Activated CD4-positive, alpha-beta T cell treated with anti-CD3 and anti-CD28 coated beads, Interleukin-10, Interleukin-2, amounts not matched to agents 100 ng/mL and 50 ng/mL, durations not matched to agents 16 hours and 8 hours (primary cell): ENCODE results near the gene PGC.
A peak's percentile ranks its signal among the peaks of the same experiment; 100 is the strongest.

ENCODE experiments used
- DNase-seq: peaks from one replicate; pipeline ENCODE4 v3.0.0-alpha.2; 2020

PGC gene

DNA sequence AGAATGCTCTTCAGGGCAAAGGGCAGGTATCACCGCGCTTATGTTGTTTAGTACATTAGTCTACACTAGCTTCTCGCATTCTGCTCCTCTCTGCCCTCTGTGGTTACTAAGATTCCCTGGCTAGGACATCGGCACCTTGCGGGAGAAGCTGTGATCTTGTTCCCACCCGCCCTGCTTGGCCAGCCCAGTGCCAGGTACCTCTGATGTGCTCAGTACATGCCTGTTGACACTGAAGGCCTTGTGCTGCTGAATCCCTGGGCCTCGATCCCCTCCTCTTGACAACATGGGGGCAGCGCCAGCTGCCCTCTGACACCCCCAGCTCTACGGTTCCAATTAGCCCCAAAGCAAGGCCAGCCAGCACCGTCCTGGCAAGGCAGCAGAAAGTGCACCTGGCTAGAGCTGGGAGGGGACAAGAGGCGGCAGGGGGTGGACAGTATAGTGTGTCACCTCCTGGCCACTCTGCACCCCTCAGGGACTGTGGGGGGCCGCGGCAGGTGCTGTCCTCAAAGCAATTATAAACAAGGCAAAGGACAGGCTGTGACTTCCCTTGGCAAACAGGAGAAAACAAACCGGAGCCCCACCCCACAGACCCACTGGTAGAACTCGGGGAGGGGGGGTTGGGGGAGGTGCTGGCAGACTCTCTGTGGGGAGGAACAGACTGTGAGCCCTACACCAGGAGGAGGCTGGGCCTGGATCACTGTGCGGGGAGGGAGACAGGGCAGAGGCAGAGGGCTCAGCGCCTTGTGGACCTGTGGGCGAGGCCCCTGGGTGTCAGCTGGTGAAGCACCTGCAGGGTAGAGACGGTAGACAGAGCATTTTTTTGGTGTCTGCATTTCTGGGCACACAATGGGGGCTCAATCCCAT is 18.9 kb downstream of the PGC start:
- no peak for DNase-seq

DNA sequence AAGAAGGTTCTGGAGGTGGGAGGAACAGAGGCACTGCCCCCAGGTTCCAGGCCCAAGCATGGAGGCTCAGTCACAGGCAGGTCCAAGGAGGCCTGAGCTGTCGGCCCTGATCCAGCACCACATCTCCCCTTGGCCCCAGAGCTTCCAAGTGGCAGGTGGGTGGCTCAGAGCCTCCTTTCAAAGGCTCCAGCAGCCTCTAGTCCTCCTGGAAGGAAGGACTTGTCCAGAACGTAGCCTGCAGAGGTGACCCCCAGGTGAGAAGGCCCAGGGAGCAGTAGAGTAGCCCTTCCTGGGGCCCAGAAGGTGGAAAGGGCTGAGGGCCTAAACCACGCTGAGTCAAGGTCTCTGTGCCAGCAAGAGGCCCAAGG is 19.5 kb downstream of the PGC start:
- DNase-seq = no peak

DNA sequence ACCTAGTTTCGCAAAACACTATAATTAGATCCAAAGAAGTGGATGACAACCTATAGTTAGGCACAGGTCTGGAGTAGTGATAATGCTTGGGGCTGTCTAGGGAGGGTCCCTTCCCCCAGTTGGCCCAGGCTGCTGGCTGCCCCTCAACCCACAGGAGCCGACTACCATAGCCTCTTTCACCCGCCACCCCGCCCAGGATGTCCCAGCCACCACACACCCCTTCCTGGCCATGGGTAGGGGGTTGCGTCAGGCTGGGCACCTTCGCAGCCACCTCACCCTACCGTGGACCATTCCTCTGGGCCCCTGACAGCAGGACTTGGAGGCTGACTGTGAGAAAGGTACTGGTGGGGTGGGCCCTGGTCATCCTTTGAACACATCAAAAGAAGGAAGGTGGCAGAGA is 20.3 kb downstream of the PGC start:
- DNase-seq = no peak

DNA sequence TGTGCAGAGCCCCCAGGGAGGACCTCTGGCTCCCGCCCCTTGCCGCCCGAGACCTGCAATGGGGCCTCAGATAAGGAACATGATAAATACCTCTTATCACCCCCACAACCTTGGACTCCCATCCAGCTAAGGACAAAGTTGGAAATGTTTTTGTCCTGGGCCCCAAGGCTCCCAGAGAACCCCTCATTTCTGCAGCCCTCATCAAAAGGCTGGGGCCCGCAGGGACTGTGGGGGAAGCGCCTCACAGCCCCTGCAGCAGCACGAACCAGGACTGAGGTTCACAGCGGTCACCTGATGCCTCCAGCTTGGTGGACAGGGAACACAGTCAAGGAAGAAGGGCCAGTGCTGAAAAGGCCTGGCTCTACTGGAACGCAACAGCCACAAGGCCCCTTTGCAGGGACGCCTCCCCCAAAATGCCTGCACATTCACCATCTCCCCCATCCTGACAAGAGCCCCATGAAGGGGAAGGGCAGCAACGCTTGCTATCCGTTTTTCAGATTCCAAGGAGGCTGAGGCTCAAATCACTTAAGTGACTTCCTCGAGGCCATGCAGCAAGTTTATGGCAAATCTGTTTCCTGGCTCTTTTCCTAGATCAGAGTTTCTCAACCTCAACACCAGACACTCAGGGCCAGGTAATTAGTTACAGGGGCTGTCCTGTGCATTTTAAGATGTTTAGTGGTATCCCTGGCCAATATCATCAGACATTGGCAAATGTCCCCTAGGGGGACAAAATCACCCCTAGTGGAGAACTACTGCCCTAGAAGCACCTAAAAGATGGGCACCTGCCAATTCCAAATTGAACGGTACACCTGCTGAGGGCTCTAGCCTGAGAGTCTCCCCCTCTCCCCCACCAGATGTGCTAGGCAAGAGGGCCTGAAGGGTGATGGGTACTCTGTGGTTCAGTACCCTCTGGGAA is 22.4 kb downstream of the PGC start:
- DNase-seq = no peak

DNA sequence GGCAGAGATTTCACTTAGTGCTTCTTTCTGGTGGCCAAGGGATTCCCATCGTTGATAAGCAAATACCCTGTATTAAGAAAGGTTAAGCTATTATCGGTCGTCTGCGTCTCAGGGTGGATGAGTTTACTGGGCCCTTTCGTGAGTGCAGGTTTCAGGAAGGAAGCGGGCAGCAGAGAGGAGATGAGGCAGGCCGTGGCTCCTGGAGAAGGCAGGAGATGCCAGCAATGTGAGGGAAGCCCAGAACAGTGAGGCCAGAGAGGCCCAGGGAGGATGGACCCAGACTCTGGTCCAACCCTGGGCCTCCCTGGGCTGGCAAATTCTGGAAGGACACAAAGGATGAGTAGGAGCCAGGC is 23.0 kb downstream of the PGC start:
- DNase-seq = no peak

DNA sequence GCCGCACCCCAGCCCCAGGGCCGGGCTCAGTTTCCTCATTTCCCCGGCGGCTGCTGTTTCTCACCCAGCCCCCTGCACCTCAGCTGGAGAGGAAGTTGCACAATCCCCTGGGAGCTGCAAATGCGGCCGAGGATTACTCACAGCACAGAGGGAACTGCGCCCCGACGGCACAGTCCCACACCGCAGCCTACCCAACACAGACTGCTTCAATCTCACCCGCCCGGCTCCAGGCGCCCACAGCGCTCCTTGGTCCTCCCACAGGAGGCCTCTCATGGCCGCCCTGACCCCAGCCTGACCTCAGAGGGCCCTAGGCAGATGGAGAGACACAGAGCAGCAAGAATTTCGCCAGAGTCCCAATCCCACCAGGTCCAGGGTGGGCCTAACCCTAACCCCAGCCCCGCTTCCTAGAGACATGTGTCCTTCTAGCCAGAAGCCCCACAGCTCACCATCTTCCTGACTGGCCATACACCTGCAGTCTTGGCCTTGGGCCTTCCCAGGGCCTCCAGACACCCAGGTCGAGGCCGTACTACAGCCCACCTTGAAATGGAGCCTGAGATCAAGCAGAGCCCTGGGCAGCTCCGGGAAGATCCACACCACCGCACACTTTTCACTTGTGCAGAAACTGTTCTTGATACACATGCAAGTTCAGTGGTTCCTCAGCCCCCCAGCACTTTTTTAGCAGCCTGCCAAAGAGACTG is 23.5 kb downstream of the PGC start:
- DNase-seq = no peak

DNA sequence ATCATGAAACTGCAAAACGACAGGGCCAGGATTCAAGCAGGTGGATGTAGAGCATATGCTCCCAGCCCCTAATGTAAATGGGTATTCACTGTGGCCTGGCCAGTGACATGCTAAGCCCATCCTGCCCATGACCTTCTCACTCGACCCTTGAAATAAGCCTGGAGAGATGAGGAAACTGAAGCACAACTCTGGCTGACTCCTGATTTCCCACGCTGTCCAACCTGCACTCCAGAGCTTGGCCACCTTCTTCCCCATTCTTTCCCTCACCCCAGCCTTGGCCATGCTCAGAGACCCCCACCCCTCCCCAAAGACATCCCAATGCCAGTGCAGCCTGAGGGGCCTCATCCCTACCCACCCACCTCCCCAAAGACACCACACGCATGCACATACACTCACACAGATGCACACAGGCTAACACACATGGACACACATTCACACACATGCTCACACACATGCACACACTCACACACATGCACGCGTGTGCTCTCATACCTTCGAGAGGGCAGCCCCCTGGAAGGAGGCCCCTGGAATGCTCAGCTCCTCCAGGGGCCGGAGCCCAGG is 24.1 kb downstream of the PGC start:
- DNase-seq = no peak

DNA sequence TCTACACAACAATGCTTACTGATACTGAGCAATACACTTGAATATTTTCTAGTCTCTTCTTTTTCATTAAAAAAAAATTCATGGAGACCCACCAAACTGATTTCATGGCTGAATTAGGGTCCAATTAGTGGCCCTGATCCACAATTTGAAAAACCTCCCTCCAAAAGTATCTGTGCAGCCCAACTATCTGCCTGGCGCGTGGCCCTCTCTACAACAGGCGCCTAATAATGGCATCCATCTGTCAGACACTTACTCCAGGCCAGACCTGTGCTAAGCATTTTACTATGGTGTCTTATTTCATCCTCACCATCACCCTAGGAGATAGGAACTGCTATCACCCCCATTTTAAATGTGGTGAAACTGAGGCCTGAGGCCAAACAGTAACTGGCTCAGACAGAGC is 25.8 kb downstream of the PGC start:
- DNase-seq = no peak

DNA sequence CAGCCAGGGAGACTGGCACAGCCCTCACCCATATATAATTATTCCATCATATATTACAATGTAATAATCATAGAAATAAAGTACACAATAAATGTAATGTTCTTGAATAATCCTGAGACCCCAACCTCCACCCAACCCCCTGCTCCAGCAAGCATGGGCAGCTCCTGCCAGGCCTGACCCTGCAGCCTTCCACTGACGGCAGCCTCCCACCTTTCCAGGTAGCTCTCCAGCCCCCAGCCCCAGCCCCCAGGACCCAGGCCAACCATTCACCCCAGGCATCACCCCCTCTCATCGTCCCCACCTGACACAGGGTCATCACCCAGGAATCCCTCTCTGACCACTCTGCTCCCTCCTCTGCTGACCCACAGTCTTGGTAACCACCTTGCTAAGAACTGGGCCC is 26.4 kb downstream of the PGC start:
- no peak for DNase-seq

DNA sequence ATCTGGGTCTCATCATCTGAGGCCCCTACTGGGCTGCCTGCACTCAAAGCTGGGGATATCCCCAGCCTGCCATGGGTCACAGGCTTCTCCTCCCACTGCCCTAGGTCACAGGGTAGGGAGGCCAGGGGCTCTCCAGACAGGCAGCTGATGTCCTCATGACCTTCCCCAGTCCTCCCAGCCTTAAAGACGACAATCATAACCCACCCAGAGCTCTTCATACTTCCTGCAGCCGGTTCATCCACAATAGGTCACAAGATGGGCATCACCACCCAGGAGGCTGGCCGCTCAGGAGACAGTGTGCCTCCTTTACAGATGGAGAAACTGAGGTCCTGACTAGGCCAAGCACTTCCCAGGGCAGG is 27.0 kb downstream of the PGC start:
- no peak for DNase-seq

DNA sequence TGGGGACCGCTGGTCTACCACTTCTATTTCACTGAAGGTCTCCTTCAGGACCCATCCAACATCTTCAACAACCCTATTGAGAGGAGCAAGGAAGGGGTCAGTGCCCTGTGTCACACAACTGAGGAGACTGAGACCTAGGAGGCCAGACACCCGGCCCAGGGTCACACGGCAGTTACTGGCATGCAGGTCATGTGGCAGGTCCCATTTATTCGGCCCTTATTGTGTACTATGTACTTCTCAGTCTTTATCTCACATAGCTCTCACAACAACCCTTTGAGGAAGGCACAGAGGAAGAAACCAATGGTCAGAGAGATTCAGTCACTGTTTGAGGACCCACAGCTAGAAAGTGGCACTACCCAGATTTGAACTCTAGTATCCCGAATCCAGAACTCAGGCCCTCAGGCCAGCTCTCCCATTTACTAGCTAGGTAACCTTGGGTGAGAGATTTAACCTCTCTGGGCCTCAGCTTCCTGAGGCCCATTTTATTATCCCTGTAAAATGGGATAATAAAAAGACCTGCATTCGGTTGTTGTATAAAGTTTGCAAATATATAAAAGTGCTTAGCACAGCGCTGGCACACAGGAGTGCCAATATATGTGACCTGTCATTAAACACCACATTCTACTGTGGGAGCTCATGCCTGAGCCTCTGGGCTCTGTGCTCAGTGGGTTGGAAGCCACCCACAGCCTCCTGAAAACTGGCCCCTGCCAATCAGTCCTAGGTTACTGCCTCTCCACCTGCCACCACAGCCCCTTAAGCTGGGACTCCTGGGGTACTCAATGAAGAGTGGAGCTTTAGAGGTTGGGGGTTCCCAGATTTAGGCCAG is 27.5 kb downstream of the PGC start:
- no peak for DNase-seq

DNA sequence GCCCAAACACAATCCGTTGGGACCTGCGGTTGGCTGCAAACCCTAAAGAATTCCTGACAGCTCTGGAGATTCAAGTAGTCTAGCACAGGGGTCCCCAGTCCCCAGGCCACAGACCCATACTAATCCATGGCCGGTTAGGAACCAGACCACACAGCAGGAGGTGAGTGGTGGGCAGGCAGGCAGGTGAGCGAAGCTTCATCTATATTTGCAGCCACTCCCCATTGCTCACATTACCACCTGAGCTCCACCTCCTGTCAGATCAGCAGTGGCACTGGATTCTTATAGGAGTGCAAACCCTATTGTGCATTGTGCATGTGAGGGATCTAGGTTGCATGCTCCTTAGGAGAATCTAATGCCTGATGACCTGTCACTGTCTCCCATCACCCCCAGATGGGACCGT is 28.4 kb downstream of the PGC start:
- no peak for DNase-seq

DNA sequence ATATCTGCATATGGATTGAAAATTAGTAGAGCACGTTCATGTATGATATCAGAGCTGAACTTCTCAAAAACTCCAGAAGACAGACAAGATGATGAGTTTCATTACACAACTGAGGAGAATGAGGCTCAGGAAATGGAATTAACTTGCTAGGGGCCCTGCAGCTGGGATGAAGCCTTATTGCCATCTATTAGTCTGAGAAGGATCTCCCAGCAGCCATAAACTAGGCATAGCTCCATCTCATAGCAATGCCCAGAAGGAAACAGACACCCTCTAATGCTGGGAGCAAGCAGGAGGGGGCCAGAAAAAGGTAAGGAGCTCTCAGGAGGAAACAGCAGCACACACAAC is 29.8 kb downstream of the PGC start:
- DNase-seq = no peak

DNA sequence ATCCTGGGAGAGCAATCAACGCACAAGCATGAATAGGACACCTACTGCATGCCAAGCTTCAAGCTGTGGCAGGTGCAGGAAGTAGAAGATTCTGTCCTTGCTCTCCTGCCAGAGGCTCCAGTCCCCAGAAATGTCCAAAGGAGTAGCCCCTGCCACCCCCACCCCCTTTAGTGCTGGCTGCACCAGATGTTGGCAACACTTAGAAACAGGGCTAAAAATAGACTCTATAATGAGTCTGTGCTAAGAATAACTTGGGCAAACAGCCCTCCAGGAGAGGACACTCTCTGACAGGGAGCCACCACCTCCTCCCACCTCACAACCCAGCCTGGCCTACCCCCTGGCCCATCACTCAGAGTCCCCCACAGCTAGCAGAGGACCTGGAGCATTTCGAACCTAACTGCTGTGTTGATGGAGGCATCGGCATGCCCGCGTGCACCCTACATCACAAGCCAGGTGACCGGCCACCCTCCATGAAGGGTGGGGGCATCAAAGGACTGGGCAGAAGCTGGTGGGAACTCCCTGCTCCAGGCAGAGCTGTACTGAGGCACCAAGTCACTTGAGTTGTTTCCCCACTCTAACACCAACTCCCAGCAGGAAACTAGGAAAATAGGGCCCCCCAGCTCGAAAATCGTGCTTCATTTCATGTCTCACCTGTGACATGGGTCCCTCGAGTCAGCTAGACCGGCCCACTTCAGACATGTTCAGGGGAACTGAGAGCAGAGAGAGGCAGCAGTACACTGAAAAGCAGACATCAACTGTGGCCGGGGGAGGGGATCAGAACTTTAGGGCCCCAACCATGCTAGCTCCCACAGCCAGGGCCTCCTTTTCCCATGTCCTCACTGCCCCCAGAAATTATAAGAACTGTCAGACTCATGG is 30.4 kb downstream of the PGC start:
- DNase-seq = no peak

DNA sequence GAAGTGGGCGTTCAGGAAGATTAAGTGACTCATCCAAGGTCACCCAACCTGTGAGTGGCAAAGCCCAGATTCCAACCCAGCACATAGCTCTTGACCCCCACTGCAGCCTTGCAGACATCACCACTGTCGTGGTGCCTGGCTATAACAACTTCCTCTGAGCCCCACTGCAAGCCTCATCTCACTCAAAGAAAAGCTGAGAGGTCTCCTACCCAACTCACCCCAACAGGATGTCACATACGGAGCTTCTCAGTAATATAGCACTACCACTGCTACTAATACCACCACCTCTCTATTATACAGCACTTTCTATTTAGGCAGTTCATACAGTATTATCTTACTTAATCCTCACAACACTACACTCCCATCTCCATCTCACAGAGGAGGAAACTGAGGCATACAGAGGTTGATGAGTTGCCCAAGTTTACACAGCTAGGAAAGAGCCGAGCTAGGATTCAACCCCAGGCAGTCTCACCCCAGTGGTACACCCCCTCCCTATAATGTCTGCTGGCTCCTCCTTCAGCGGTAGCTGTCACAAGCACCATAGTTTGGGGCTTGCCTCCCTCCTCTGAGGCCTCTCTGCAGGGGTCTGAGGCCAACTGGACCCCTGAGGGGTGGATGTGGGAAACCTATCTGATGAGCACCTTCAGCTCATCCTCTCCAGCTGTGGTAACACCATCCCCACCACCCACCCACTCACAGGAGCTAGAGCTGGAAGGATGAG is 31.2 kb downstream of the PGC start:
- peak; percentile 38 for DNase-seq

DNA sequence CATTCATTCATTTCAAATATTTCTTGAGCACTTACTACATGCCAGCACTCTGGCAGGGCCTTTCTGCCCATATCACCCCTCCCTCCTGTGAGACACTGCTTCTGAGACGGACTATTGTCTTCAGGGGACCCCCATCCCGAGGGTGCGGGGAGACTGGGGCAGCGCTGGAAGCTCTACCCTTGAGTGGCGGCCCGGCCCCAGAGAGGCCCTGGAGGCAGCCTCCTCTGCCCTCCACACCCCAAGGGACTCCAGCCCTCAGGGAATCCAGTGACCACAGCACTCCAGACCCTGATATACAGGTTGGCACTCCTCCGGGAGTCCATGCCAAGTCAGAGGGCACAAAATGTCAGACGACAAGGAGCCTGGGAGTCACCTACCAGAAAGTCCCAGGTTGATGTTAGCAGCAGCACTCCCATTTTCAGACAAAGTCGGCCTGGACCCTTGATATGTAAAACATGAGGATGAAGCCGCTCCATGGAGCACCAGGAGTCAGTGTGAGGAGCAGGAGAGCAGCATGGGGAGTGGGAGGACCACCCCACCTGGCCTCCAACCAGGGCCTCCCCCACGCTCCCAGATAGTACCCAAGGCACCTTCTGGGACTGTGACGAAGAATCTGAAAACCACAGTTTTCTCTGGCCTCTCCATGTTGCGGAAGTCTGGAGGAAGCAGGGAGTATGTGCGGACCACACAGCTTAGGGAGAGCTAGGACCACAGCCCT is 32.5 kb downstream of the PGC start:
- no peak for DNase-seq

DNA sequence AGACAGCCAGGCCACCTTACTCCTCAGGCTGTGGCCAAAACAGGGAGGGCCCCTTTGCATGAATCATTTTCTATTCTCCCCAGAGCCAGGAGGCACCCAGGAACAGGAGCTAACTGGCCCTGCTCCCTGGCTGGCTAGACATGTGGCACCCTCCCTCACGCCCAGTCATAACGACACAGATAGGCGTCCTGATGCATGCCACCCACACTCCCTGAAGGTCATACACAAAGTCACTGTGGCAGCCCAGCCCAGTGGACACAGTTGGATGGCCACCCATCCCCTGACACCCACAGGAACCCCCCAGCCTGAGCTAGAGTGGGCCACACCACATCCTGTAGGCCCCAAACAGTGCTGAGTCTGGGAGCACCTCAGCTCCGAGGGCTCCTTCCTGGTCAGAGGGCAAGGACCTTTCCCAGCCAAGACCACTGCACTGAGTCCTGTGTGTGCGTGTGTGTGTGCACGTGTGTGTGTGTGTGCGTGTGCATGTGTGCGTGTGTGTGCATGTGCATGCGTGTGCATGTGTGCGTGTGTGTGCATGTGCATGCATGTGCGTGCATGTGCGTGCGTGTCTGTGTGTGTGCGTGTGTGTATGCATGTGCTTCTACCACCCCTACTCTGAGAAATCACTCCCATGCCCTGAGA is 33.4 kb downstream of the PGC start:
- DNase-seq = peak; percentile 78

DNA sequence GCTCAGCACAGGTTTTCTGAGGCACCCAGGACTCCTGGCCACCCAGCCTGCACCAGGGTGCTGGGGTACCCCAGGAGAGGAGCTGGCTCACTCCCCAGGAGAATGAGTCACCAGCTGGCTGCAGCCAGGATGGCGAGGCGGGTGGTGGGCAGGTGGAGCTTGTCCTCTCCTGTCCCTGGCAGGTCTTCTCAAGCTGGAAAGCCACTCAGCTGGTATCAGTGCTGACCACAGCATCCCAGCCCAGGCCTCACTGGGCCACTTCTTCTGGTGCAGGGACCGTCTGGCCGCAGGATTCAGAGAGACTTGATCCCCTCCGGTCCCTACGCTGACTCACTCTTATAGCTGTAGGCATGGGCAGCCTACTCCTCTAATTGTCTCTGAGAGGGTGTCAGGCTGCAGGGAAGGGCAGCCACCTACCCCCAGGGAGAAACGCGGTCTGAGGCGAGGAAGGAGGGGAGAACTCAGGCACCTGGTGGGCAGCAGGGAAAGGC is 34.0 kb downstream of the PGC start:
- no peak for DNase-seq

DNA sequence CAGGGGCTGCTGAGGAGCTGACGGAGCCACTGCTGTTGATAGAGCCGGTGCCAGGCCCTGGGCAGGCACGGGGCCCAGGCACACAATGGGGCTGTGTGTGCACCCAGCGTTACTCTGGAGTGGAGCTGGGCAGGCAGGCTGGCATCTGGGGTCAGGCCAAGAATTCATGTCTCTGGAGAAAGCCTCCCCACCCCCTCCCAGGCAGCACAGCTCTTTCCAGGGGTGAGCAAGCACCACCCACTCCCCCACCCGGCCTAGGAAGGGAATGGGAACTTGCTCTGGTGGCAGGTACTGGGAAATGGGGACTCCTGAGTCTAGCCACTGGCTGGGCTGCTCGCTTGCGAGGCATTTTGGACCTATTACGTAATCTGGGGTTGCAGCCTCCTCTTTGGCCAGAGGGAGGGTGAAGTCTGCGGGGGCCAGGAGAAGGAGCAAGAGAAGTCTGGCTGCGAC is 34.5 kb downstream of the PGC start:
- DNase-seq = no peak
